Amniotic epithelial cell (primary cell): Measurements from ENCODE around the gene PLSCR4.
A peak's percentile ranks its signal among the peaks of the same experiment; 100 is the strongest.
"Not testable (repeated sequence)": the region's sequence is repeated elsewhere in the genome, so short reads cannot be mapped to it uniquely, and the experiment has no call there.

Experiments
- DNase-seq: peaks from one replicate; pipeline ENCODE4 v3.0.0-alpha.2; 2010; ENCODE audit warnings: low read depth

Gene PLSCR4, protein sequence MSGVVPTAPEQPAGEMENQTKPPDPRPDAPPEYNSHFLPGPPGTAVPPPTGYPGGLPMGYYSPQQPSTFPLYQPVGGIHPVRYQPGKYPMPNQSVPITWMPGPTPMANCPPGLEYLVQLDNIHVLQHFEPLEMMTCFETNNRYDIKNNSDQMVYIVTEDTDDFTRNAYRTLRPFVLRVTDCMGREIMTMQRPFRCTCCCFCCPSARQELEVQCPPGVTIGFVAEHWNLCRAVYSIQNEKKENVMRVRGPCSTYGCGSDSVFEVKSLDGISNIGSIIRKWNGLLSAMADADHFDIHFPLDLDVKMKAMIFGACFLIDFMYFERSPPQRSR

DNA sequence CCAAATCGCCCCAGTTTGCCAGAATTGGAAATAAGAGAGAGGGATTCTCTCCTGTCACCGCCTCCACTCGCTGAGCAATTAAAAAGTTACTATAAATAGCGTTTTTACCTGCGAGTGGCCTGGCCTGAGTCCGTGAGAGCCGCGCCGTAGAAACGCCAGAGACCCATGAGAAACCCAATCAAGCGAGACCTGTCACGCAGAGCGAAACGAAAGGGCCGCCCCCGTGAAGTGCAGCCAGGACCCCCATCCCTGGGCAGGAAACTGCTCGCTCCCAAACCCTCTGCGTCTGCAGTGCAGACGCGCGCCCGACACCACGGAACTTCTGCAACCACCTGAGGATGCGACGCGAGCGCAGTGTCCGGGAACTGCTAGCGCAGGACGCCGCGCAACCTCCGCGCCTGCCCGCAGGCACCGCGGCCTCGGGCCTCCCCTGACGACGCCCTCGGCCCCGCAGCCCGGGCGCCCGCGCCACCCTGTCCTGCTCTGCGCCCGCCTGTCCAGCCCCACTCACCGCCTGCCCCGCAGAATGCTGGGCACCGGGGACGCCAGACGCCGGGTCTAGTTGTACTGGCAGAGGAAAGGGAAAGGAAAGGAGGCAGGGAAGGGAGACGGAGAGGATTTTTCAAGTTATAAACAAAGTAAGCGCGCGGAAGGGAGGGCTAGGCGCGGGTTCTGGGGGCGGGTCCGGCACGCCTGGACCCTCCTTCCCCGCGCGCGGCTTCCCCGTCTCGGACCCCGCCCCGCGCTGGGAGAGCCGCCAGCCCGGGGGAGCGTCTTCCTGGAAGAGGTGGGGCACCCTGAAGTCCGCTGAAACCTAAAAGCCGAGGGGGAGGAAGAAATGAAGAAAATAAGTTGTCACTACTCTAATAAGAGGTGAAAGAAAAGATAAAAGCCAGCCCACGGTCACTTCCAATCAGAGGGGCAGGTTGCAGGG is at the start of gene PLSCR4:
Gene PLSCR4, minus strand, starts transcription at position 657 of the 934 bp plus-strand sequence. CDS start 29,034 bp downstream, outside the sequence.
- DNase-seq = peak; percentile 62

DNA sequence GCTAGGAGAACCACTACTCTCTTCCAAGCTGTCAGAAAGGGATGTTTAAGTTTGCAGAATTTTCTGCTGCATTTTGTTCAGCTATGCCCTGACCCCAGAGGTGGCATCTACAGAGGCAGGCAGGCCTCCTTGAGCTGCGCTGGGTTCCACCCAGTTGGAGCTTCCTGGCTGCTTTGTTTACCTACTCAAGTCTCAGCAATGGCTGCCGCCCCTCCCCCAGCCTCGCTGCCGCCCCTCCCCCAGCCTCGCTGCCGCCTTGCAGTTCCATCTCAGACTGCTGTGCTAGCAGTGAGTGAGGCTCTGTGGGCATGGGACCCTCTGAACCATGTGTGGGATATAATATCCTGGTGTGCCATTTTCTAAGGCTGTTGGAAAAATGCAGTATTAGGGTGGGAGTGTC is 42.5 kb upstream of the PLSCR4 start:
- not testable (repeated sequence) for DNase-seq

- no peak for DNase-seq
Observed at GRCh38 chr3:146283781-146284445, 33.0 kb upstream of the PLSCR4 start.

DNA sequence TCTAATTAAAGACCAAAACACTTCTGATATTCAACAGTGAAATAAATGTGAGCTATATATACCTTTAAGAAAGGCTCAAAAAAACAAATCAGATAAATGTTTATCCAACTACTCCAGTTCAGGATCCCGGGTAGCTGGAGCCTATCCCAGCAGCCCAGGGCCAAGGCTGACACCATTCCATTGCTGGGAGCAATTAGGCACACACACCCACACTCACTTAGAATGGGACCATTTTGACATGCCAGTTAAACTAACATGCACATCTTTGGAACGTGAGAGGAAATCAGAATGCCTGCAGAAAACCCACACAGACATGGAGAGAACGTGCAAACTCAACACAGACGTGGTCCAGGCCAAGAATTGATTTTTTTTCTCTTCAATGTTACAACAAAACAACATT is 30.0 kb upstream of the PLSCR4 start:
- no peak for DNase-seq

DNA sequence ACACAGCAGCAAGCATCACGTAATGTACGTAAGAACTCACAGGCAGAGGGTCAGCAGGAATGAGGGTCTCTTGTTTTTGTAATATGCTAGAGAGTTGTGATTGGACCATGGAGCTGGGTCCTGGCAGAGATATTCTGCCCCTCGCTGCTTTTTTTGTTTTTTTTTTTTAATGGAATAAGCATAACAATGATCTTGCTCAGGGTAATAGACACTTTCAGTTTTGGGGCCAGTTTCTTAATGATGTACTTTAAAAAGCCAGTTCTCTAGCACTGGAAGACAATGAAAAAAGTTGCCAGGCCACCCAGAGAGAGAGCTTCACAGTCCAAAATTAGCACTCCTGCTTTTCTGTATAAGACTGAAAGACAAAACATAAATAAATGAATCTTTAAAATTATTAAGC is 29.0 kb upstream of the PLSCR4 start:
- no peak for DNase-seq

- no peak for DNase-seq
Observed at GRCh38 chr3:146279013-146279412, 28.1 kb upstream of the PLSCR4 start.

GRCh38 chr3:146277953-146278631 is 27.2 kb upstream of the PLSCR4 start:
- DNase-seq = peak; percentile 88

GRCh38 chr3:146275476-146275875 is 24.6 kb upstream of the PLSCR4 start:
- DNase-seq = no peak

DNA sequence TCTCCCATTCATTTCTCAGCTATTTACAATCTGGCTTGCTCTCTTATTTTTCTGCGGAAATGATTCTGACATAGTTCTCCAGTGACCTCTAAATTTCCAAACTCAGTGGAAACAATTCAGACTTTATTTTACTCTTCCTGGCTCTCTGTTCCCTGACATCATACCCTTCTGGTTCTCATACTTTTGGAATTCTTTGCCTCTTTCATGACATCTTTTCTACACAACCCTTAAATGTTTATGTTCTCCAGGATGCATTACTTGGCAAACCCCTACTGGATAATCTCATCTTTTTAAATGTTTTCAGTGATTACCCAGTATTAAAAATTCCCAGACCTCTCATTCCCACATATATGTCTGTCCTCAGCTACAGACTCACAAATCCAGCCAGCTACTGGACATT is 23.9 kb upstream of the PLSCR4 start:
- peak; percentile 13 for DNase-seq

DNA sequence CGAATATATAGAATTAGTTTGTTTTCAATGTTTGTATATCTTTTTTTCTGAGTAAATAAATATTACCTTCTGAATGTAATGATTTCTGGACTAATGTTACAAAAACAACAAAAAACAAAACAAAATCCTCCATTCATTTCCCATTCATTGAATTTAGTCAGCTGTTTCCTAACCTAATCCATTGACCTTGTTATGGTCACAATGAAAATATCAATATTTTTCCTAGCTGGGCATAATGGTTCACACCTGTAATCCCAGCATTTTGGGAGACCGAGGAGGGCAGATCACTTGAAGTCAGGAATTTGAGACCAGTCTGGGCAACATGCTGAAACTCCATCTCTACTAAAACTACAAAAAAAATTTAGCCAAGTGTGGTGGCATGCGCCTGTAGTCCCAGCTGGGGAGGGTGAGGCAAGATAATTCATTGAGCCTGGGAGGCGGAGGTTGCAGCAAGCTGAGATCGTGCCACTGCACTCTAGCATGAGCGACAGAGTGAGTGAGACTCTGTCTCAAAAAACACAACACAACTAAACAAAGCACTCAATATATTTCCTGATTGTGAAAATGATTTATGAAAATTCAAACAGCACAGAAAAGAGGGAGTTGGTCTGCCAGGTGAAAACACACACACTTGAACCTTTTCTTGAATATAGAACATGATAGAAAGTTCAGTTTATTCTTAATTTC is 23.0 kb upstream of the PLSCR4 start:
- DNase-seq = no peak

GRCh38 chr3:146271180-146271579 is 20.3 kb upstream of the PLSCR4 start:
- peak; percentile 7 for DNase-seq

DNA sequence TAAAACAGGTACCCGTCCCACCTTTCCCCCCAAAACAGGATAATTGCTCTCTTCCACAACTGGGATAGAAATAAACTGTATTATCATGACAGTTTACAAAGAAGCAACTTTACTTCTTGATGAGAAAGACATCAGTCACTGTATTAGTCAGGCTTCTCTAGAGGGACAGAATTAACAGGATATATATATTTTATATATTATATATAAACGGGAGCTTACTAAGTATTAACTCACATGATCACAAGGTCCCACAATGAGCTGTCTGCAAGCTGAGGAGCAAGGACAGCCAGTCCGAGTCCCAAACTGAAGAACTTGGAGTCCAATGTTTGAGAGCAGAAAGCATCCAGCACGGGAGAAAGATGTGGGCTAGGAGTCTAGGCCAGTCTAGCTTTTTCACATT is 18.4 kb upstream of the PLSCR4 start:
- DNase-seq = no peak

GRCh38 chr3:146268535-146269219 is 17.8 kb upstream of the PLSCR4 start:
- DNase-seq = no peak

- no peak for DNase-seq
Observed at GRCh38 chr3:146265720-146266119, 14.8 kb upstream of the PLSCR4 start.

- DNase-seq = no peak
Observed at GRCh38 chr3:146262371-146263110, 11.6 kb upstream of the PLSCR4 start.

- DNase-seq = no peak
Observed at GRCh38 chr3:146259880-146260589, 9.1 kb upstream of the PLSCR4 start.

GRCh38 chr3:146256851-146257486 is 6.1 kb upstream of the PLSCR4 start:
- DNase-seq = peak; percentile 68

DNA sequence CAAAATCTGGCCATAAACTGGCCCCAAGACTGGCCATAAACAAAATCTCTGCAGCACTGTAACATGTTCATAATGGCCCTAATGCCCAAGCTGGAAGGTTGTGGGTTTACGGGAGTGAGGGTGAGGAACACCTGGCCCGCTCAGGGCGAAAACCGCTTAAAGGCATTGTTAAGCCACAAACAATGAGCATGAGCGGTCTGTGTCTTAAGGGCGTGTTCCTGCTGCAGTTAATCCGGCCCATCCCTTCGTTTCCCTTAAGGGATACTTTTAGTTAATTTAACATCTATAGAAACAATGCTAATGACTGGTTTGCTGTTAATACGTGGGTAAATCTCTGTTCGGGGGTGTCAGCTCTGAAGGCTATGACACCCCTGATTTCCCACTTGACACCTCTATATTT is 1.5 kb upstream of the PLSCR4 start:
- DNase-seq = not testable (repeated sequence)

GRCh38 chr3:146249921-146250320 is 984 bp downstream of the PLSCR4 start:
- no peak for DNase-seq
